Measurements from ENCODE around the gene BANK1. TPM values are rescaled to one million over a fixed set of nuclear protein-coding genes. Genes with fewer than 3 reads are reported as not detected.

The BANK1 gene
- total RNA-seq, 3 donors from 2014 or later = 0.98 to 13.3 (median 2.0) TPM

- Histone ChIP-seq H3K27ac (no peak overlapping the region), H3K36me3 (no peaks in the 10 kb centered on the region), H3K27me3 (no peaks in the 10 kb centered on the region), H3K9me3 (no peaks in the 10 kb centered on the region), H3K4me3 (no peak overlapping the region), H3K4me1 (no peaks in the 10 kb centered on the region)
- intact Hi-C loops (cut with DNase I; ENCODE audit: low total_unique reads) = loop anchor here (2.0 kb wide), 1 partner anchor 51 kb away; no protein-coding TSS in a partner anchor
- DNase-seq (ENCODE audit: low spot score in 2 of 2) = peak in 1 of 2 donors; percentile 45
- TF ChIP-seq POLR2AphosphoS5 (IDR thresholded peaks at IDR 0.05) (peak in 1 of 3 donors; percentile 44), POLR2A (IDR thresholded peaks at IDR 0.05) (no peak)
Measured at GRCh38 chr4:101981756-101982155, 191.2 kb downstream of the BANK1 start.

- no peak overlapping the region for H3K4me3 ChIP-seq
- no peak for DNase-seq (ENCODE audit: low spot score in 2 of 2)
Measured at GRCh38 chr4:101983835-101984234, 193.3 kb downstream of the BANK1 start.

GRCh38 chr4:101987623-101988243 is 197.2 kb downstream of the BANK1 start:
- Histone ChIP-seq H3K36me3 (no peaks in the 10 kb centered on the region), H3K9me3 (no peaks in the 10 kb centered on the region), H3K27ac (no peak overlapping the region), H3K4me1 (no peaks in the 10 kb centered on the region), H3K4me3 (no peak overlapping the region), H3K27me3 (no peaks in the 10 kb centered on the region)
- DNase-seq (ENCODE audit: low spot score in 2 of 2) = no peak
- intact Hi-C loops (cut with DNase I; ENCODE audit: low total_unique reads) = no loop called here
- no peak for TF ChIP-seq CTCF (IDR thresholded peaks at IDR 0.05)

More at GRCh38 chr4:101983835-101984234, 193.3 kb downstream of the BANK1 start:
- Histone ChIP-seq H3K27ac (no peak overlapping the region), H3K36me3 (no peaks in the 10 kb centered on the region), H3K4me1 (no peaks in the 10 kb centered on the region), H3K27me3 (no peaks in the 10 kb centered on the region), H3K9me3 (no peaks in the 10 kb centered on the region)
- TF ChIP-seq CTCF (IDR thresholded peaks at IDR 0.05) (no peak), POLR2A (IDR thresholded peaks at IDR 0.05) (no peak)
- intact Hi-C loops (cut with DNase I; ENCODE audit: low total_unique reads) = no loop called here

GRCh38 chr4:101989551-101989950 is 199.0 kb downstream of the BANK1 start:
- H3K27me3 ChIP-seq = no peaks in the 10 kb centered on the region
- no peaks in the 10 kb centered on the region for H3K9me3 ChIP-seq
- no peak overlapping the region for H3K27ac ChIP-seq
- H3K4me1 ChIP-seq = no peaks in the 10 kb centered on the region
- no peak overlapping the region for H3K4me3 ChIP-seq
- H3K36me3 ChIP-seq = no peaks in the 10 kb centered on the region
- TF ChIP-seq POLR2A (IDR thresholded peaks at IDR 0.05) (no peak), POLR2AphosphoS5 (IDR thresholded peaks at IDR 0.05) (no peak), CTCF (IDR thresholded peaks at IDR 0.05) (no peak)
- no peak for DNase-seq (ENCODE audit: low spot score in 2 of 2)
- intact Hi-C loops (cut with DNase I; ENCODE audit: low total_unique reads) = no loop called here

- no peaks in the 10 kb centered on the region for H3K4me1 ChIP-seq
- H3K9me3 ChIP-seq = no peaks in the 10 kb centered on the region
- no peak for TF ChIP-seq POLR2A (IDR thresholded peaks at IDR 0.05)
- TF ChIP-seq CTCF (IDR thresholded peaks at IDR 0.05) = no peak
- TF ChIP-seq POLR2AphosphoS5 (IDR thresholded peaks at IDR 0.05) = no peak
- H3K36me3 ChIP-seq = no peaks in the 10 kb centered on the region
- H3K4me3 ChIP-seq = no peak overlapping the region
- no peaks in the 10 kb centered on the region for H3K27me3 ChIP-seq
- H3K27ac ChIP-seq = no peak overlapping the region
- intact Hi-C loops (cut with DNase I; ENCODE audit: low total_unique reads) = no loop called here
- no peak for DNase-seq (ENCODE audit: low spot score in 2 of 2)
Measured at GRCh38 chr4:101992446-101992845, 201.9 kb downstream of the BANK1 start.

All from breast epithelium (tissue), 4 donors.